GM19328 (cell line): ENCODE data around the gene ADH1B.
"Not testable (repeated sequence)": the region's sequence is repeated elsewhere in the genome, so short reads cannot be mapped to it uniquely, and the experiment has no call there.

Experiments
- ATAC-seq: cut with Tn5 transposase; IDR thresholded peaks from one replicate; pipeline ENCODE4 v1.9.1; 2021; ENCODE audit warnings: mild to moderate bottlenecking, moderate library complexity; ENCODE audit not compliant: unreplicated experiment

The ADH1B gene

DNA sequence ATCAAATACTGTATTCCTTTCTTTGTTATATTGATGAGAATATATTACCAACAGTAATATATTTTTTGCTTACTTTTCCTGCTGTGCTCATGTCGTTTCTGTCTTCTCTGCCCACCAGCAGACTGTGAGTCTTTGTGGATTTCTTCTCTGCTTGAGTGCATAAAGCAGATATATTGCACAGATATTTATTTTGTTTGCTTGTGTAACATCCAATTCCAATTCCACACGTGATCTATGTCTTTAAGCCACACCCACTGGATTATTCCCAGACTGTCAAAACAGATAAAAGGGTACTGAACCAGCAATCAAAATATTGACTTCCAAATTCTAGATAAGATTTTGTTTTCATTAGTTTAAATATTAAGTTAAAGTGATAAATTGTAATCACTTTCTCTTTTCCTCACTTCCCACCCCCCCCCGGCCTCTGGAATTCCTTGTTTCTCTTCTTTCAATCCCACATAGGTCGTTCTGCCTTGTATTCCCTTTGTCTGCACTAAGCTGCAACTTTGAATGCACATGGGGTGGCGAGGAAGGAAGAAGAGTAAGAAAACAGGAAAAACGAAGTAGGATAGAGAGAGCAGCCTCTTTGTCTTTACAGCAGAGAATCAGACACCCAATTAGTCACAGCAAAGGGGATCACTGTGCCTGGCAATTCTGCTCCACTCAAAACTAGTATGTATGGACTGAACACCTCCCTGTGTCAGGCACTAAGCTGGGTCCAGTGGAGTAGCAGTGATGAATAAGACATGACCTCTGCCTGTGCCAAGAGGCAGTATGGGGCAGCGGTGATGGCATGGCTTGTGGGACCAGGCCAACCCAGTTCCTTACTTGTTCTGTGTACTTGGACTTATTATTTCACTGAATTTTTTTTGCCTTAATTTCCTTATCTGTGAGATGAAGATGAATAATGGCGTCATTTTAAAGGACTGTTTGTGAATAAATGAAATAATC lies at the start of gene ADH1B:
TSS of gene ADH1B (minus strand) at position 161 of the 951 bp plus-strand sequence. CDS start at position 91, 70 bp downstream.
- ATAC-seq = no peak

DNA sequence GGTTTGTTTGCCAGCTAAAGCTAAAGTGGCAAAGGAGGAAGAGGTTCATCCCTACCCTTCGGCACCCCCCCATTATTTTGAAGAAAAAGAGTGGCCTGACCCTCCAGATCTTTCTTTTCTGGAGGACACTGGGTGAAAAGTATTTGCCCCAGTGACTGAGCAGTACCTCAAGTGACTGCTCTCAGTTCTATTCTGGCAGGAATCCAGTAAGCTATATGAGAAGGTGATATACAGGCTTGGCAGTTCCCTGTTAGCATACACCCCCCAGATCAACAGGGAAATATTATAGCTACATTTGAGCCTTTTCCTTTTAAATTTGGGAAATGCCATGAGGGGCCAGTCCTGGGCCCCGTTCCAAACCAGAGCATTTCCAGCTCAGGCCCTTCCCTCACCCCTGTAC lies 46.6 kb upstream of the ADH1B start:
- not testable (repeated sequence) for ATAC-seq

- no peak for ATAC-seq
These were observed 45.3 kb upstream of the ADH1B start for GRCh38 chr4:99366491-99366890.

GRCh38 chr4:99362768-99363167 lies 41.6 kb upstream of the ADH1B start:
- ATAC-seq = no peak

- no peak for ATAC-seq
These were observed 40.7 kb upstream of the ADH1B start for GRCh38 chr4:99361899-99362275.

DNA sequence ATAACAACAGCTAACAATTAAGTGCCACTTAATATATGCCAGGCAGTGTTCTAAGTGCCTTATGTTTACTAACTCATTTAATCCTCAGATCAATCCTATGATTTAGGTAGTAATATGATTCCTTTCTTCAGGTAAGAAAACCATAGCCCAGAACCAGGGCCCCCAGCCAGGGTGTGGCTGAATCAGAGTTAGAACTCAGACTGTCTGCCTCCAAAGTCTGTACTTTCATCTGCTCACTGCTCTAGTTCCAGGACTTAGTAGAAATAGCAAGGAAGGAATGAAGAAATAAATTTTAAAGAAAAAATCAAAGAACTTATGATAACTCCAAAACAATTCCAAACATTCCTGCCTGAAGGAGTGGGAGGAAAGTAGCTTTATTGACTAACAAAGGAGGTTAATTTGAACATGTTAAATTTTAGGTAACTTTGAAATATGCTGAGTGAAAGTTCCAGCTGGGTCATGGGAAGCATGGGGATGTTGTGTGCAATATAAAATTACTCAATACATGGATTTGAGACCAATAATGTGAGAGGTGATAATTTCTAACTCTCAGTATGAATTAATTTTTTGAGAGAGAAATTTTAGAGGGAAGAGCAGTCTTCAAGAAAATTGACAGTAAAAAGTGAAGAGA lies 40.2 kb upstream of the ADH1B start:
- ATAC-seq = no peak

GRCh38 chr4:99359480-99360204 lies 38.4 kb upstream of the ADH1B start:
- no peak for ATAC-seq

- ATAC-seq = no peak
These were observed 36.7 kb upstream of the ADH1B start for GRCh38 chr4:99357948-99358347.

DNA sequence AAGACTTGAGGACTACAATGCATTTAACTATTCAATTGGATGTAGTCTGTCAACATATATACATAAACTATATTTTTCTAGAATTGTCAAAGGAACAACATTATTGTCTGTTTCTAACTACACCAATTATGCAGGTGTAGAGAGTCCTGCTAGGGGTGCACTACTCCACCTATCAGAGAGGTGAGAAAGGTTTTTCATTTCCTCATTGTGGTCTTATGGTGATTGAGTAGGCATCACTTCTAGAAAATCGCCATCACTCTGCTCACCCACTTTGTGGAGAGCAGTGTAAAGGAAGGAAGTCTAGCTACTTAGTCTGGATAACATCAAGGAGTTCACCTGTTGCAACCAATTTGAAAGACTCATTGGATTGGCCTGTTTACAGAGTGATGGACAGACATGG lies 35.8 kb upstream of the ADH1B start:
- ATAC-seq = no peak

- ATAC-seq = not testable (repeated sequence)
These were observed 34.9 kb upstream of the ADH1B start for GRCh38 chr4:99356149-99356548.

DNA sequence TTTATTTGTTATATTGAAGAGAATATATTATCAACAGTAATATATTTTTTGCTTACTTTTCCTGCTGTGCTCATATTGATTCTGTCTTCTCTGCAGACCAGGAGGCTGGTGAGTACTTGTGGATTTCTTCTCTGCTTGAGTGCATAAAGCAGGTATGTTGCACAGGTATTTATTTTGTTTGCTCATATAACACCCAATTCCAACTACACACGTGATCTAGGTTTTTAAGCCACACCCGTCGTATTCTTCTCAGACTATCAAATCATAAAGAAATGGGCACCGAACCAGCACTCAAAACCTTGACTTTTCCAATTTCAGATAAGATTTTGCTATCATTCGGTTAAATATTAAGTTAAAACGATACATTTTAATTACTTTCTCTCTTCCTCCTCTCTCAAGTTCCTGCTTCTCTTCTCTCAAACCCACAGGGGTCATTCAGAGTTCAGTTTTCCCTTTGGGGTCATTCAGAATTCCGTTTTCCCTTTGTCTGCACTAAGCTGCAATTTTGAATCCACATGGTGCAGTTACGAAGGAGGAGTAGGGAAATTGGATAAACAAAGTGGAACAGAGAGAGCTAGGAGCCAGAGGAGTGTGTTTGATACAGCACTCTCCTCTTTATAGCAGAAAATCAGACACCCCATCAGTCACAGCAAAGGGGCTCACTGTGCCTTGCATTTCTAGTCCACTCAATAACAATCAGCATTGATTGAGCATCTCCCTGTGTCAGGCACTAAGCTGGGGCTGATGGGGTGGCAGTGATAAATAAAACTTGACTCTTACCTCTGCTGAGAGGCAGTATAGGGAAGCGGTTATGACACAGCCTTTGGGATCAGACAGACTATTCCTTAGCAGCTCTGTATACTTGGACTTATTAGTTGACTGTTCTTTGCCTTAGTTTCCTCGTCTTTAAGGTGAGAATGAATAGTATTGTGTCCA lies 31.7 kb upstream of the ADH1B start, which contains the start of gene ADH1C:
TSS of gene ADH1C (minus strand) at position 145 of the 936 bp plus-strand sequence. CDS start at position 74, 71 bp downstream.
- ATAC-seq = no peak

- no peak for ATAC-seq
These were observed 30.3 kb upstream of the ADH1B start for GRCh38 chr4:99351487-99351886.

DNA sequence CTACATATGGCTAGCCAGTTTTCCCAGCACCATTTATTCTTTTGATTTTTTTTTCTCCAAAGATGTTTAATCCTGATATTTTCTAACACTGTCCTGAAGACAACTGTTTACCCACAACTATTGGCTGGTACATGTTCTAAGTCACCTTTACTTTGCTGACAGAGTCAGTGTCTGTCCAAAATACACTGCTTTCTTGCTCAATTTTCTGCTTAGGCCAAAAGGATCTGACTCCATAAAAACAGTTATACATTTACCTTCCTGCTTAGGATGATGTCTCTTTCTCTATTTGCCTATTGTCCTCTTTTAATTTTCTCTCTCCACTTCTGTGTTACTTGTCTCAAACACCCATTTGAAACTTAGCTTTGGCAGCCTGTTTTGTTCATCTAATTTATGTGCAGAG lies 28.1 kb upstream of the ADH1B start:
- no peak for ATAC-seq

GRCh38 chr4:99342624-99343023 lies 21.4 kb upstream of the ADH1B start:
- ATAC-seq = not testable (repeated sequence)

DNA sequence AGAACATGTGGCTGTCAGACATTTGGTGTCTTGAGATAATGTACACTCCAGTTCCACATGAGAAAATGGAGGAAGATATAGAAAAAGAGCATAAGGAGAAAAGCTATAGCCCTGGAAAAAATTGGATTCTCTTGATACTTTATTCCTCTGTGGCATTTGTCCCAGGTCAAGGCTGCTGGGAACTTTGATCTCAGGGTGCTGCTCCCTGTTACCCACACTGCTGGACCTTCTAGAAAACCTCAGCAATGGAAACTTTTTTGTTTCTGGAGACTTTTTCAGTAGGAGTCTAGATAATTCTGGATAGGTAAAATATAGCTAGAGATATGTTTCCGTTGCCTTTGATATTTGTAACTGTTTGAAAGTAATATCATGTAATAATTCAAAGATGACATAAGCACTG lies 20.2 kb upstream of the ADH1B start:
- ATAC-seq = no peak

DNA sequence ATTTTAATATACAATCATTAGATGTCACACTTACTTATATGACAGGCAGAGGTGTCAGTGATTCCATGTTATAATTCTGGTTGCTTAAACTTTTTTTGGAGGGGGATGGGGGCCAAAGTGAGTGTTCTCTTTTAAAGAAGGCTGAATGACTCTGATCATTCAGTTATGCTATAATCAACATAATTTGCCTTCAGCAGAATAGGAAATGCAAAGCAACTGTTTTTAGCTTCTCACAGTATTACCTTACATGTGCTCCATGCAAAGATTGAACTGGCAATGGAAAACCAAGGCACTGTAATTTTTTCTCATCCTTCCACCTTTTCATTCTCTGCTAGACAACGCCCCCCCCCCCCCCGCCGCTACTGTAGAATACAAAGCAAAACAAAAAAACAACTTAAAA lies 18.0 kb upstream of the ADH1B start:
- no peak for ATAC-seq

- ATAC-seq = no peak
These were observed 15.4 kb upstream of the ADH1B start for GRCh38 chr4:99336553-99336952.

DNA sequence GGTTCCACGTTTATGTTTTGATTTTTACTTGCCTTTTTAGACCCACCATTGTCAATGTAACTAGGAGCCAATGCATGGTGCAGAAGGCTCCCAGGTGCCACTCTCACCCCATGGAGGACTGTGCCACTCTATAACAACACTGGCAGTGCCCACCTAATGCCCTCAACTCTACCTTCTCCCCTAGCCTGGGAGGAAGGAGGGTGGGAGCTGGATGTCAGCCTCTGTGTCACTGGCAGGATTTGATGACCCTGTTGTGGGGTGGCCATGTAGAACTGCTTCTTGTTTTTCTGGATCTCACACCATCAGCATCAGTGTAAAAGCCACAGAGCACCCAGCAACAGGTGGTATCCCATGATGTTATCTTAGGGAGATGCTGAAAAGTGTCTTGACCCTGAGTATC lies 13.7 kb upstream of the ADH1B start:
- ATAC-seq = no peak

- ATAC-seq = no peak
These were observed 9.4 kb upstream of the ADH1B start for GRCh38 chr4:99330648-99331047.

GRCh38 chr4:99329876-99330275 lies 8.7 kb upstream of the ADH1B start:
- ATAC-seq = no peak
